HG03108 (cell line): ENCODE data around the gene LHX5.

Experiments used
- ATAC-seq: cut with Tn5 transposase; IDR thresholded peaks from one replicate; pipeline ENCODE4 v1.9.1; 2021; ENCODE audit warnings: moderate library complexity; ENCODE audit not compliant: unreplicated experiment

The LHX5 gene

GRCh38 chr12:113478351-113479011 lies 6.8 kb upstream of the LHX5 start:
- ATAC-seq: no peak

GRCh38 chr12:113477842-113478215 lies 6.2 kb upstream of the LHX5 start:
- ATAC-seq: no peak

DNA sequence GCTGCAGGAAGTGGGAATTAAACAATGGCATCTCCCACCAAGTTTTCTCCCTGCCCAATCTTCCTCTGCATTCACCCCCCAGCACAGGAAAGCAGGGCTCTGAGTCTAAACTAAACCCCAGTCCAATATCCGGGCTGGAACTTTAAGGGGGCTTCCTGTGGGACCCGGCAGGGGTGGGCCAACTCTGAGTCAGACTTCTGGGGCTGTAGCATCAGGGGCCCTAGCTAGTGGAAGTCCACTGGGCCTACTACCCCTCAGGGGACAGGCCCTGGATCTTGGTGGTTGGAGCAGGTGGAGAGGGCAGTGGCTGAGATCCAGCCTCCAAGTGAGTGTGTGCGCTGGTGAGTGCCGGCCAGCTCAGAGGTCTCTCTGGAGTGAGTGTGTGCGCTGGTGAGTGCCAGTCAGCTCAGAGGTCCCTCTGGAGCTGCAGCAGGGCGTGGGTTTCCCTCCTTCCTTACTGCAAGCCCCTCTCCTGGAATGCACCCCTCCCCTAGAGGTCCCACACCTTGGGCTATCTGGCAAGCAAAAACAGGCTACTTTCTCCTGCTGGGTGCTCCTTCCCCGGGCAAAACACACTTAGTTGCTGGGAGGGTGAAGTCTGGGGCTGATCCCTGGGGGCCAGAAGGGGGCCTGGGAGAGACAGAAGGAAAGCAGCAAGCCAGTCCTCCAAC lies 5.6 kb upstream of the LHX5 start:
- no peak for ATAC-seq

DNA sequence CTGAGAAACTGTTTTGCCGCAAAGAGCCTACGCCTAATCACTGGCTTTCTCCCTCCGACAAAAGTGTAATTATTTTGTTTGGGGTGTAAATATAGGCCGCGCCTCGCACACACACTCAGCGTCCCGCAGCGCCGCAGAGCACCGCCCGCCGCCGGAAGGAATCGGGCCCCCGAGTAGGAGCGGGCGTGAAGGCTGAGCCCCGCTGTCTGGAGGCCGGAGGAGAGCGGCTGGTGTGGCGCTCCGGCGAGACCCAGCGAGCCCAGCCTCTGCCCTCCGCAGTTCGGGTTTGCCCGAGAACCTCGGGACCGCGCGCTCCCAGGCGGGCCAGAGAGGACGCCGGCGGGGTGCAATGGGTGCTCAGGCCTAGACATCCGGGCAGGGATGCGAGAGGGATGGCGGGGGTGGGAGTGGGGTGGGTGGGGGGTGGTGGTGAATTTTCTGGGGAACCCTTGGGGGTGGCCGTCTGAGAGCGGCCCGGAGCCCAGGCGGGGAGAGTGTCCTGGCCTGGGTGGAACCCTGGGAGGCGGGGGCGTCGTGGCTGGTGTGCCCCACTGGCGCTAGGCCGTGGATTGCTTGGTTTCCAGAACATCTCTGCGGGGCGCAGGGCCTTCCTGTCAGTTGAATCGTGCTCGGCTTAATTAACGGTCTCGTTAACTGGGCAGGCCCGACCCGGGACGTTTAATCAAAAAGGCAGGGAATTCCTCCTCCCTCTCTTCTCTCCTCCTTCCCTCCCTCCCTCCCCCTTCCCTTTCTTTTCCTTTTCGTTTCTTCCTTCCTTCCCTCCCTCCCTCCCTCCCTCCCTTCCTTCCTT lies 4.7 kb upstream of the LHX5 start:
- no peak for ATAC-seq

GRCh38 chr12:113475451-113476175 lies 3.9 kb upstream of the LHX5 start:
- no peak for ATAC-seq

DNA sequence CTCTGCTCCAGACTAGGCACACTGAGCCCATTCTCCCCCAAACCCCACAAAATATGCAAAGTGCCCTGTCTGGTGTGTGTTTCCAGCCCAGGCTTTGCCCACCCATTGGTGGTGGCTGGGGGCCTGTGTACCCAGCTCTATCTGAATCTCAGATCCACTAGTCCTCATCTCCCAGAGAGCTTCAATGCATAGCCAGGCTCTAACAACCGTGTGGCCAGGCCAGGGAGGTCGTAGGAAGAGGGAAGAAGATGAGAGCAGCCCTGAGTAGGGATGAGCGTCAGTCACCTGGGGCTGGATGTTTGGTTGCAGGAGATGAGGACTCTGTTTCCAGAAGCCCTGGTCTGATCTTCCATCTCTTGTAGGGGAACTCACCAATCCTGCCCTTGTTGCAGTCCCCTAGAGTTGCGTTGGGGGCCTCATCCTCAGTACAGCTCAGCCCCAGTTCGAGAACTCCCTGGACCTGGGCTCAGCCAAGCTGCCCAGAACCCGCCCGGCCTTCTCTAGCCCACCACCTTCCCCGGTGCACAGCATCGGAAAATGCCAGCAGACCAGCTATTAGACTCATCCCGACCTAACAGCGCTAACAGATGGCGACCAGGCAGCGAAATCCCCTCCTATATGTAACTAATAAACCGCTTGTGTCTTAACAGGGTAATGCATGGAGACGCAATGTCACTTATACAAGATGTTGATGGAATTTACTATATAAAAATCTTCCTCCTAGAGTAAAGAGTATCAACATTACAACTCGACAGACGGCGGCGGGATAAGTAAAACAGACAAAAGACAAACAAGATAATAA lies 3.2 kb upstream of the LHX5 start:
- no peak for ATAC-seq

GRCh38 chr12:113473942-113474341 lies 2.3 kb upstream of the LHX5 start:
- ATAC-seq: no peak

DNA sequence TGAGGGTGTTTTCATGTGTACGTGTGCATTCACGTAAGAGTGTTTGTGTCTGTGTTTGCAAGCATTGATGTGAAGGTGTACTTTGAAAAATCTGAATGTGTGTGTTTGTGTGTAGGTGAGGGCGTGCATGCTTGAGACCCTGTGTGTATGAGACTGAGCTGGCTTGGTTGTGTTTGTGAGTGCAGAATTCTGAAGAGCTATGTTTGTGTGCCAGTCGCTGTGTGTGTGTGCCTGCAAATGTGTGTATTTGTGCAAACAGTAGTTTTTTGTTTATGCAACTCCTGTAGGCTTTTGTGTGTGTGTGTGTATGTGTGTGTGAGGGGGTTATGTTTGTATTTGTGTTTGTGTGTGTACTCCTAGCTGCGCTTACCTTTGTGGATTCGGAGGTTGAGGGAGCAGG lies 1.7 kb upstream of the LHX5 start:
- no peak for ATAC-seq

GRCh38 chr12:113472191-113473121 lies 785 bp upstream of the LHX5 start:
- no peak for ATAC-seq

GRCh38 chr12:113470871-113471618 lies 626 bp downstream of the LHX5 start:
- no peak for ATAC-seq

GRCh38 chr12:113469949-113470743 lies 1.5 kb downstream of the LHX5 start:
- no peak for ATAC-seq

DNA sequence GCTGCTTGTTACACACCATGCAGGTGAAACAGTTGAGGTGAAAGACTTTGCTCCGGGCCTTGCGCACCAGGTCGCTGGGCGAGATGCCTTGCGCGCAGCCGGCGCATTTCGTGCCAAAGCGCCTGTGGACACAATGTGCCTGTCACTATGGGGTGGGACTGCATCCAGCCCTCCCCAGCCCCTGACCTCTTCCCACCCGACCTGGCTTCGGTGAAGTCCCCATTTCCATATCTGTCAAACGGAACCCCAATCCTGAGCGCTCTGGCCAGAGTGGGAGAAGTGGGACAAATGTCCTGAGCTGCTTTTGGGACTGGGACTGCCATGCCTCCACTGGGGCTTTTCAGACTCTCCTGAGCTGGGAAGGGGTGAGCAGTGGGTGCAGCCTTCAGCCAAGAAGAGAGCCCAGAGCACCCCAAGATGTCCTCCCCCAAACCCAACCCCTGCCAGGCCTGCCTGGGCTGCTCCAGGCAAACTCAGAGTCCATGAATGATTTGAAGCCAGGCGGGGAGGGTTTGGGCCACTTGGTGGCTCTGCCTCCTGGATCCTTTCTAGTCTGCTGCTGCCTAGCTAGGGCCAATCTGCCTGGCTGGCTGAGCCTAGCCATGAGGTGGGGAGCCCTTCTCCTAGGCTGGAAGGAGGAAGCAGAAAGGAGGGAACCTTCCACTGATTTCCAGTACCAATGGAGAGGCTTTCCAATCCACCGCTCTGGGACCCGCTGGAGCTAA lies 2.3 kb downstream of the LHX5 start:
- no peak for ATAC-seq

DNA sequence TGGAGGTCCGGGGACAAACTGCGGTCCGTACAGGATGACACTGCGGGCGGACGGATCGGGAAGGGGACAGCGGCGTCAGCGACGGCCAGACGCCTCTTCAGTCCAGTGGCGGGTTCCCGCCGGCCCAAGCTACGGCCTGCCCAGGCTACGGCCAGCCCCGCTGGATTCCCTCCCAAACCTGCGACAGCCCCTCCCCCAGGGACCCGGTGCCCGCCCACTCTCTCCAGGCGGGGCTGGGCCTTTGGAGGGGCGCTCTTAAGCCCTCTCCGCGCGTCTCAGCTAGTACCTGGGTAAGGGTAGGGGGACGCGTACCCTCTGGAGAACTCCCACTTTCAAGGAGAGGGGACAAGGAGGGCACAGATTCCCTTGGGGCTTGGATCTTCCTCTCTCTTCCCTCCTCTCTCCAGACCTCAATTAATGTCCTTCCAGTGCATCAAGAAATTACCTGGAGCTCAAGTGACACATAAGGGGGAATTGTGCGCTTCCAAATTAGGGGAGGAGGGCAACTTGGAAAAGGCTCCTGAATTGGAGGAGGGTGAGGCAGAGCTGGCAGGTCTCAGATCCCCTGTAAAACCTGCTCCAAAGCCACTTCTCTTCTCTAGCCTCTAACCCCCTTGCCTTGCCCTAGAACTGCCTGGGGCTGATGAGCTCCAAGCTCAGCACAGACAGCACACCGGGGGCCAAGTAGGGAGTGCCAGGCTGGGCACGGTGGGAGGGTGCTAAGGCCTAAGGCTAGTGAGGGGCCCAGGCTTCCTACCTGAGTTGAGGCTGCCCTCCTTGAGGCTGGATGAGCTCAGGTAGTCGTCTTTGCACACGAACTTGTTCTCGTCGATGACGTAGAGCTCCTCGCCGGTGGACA lies 3.1 kb downstream of the LHX5 start:
- no peak for ATAC-seq

GRCh38 chr12:113467502-113468364 lies 3.9 kb downstream of the LHX5 start:
- ATAC-seq: no peak

- ATAC-seq: no peak
These were observed 4.5 kb downstream of the LHX5 start for GRCh38 chr12:113467142-113467501.
